KOPT-K1 (cell line): ENCODE data around the gene SLC35D3.
"Not testable (repeated sequence)": the region's sequence is repeated elsewhere in the genome, so short reads cannot be mapped to it uniquely, and the experiment has no call there.

Experiments
- H3K27ac ChIP-seq: fragments of 200-600 bp; sonication (generic); 2 replicates; pipeline ENCODE4 v1.5.1; 2016; ENCODE audit warnings: antibody characterized with exemption, mild to moderate bottlenecking, low read depth, low read length; ENCODE audit not compliant: poor library complexity, severe bottlenecking
- H3K36me3 ChIP-seq: fragments of 200-600 bp; sonication (generic); 2 replicates; pipeline ENCODE4 v1.5.1; 2017; ENCODE audit warnings: antibody characterized with exemption, mild to moderate bottlenecking, low read length, moderate library complexity; ENCODE audit not compliant: insufficient read depth
- H3K9me3 ChIP-seq: fragments of 200-600 bp; sonication (generic); 2 replicates; pipeline ENCODE4 v1.5.1; 2017; ENCODE audit warnings: antibody characterized with exemption, low read length, mild to moderate bottlenecking; ENCODE audit not compliant: insufficient read depth, poor library complexity, severe bottlenecking

SLC35D3 gene

DNA sequence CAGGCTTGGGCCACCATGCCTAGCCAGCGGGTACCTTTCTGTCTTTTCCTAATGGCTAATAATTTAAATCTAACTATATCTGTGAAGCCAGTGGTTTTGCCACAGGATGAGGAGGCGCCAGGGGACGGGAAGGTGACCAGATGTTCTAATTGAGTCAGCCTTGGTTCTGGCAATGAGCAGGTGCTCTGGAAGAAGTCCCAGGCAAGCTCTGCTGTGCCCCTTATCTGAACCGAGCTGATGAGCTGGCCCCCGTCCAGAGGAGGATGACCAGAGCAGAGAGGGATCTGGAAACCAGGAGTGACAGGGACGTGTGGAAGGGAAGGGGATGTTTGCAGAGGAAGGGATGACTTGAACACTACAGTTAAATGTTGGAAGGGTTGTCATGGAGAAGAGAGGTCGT lies 46.7 kb downstream of the SLC35D3 start:
- H3K36me3 ChIP-seq: no peaks in the 10 kb centered on the region
- no peak overlapping the region for H3K27ac ChIP-seq
- H3K9me3 ChIP-seq: no peaks in the 10 kb centered on the region

DNA sequence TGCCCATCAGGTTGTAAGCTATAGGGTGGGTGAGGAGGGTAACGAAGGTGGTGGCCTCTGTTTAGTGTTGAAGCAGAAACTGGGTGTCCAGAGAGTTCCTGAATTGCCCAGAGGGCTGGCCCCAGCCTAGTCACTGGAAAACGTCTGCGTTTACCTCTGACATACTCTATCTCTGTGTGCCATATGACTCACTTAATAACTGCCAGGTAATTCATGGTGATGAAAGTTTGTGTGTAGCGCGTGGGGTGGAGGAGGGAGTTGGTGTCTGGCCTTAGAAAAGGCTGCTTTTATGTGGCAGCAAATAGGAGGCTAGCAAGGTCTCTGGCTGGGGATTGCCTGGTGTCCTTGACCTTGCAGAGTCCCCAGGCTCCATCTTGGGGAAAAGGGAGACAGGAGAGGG lies 47.3 kb downstream of the SLC35D3 start:
- Histone ChIP-seq H3K9me3 (no peaks in the 10 kb centered on the region), H3K36me3 (no peaks in the 10 kb centered on the region), H3K27ac (no peak overlapping the region)

DNA sequence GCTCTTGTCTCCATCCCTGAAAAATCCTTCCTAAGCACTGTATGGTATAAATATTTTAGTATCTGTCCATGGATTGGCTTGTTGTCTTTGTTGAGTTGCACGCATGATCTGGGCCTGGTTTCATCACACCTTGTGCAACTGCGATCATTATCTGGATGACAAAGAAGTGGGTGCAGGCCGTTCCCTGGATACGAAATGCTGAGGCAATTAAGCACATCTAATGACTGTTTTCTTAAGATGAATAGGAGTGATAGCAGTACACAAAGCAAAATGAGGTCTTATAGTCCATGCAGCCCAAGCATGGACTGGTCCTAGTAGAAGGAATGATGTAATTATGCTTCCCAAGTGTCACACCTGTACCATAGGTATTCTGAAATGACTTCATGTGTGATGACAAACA lies 47.8 kb downstream of the SLC35D3 start:
- Histone ChIP-seq H3K27ac (no peak overlapping the region), H3K36me3 (no peaks in the 10 kb centered on the region), H3K9me3 (no peaks in the 10 kb centered on the region)

DNA sequence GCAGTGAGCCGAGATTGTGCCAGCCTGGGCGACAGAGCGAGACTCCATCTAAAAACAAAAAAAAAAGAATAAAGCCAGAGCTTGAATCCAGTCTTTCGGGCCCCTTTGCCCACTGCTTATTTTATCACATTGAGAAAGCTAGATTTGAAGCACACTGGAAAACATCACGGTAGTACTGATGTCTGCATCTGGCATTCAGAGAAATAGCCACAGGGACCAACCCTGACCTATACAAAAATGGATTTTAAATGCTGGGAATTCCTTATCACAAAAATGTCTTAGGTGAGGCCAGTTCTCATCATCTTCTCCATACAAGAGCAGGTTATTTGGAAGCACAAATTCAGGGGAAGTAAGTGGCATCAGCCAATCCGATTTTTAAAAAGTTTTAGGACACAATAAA lies 49.5 kb downstream of the SLC35D3 start:
- H3K9me3 ChIP-seq: no peaks in the 10 kb centered on the region
- no peak overlapping the region for H3K27ac ChIP-seq
- no peaks in the 10 kb centered on the region for H3K36me3 ChIP-seq

DNA sequence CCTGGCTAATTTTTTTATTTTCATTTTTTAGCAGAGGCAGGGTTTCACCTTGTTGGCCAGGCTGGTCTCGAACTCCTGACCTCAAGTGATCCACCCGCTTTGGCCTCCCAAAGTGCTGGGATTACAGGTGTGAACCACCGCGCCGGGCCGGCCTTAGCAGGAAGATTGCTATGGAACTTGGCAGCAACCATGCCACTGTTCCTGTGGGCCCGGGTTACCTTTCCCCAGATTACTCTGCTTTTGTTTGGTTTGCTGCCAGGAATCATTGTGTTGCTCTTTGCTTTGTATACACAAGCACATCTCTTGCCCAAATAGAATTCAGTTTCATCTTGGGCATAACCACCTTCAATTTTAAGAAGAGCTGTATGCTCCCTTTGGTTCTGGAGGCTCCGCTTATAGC lies 51.7 kb downstream of the SLC35D3 start:
- not testable (repeated sequence) for H3K9me3 ChIP-seq, H3K36me3 ChIP-seq

More for the DNA sequence above, 51.7 kb downstream of the SLC35D3 start:
- not testable (repeated sequence) for H3K27ac ChIP-seq
